GM12878 (cell line): ENCODE data around the gene DEPDC1B. TPM values are rescaled to one million over a fixed set of nuclear protein-coding genes. Genes with fewer than 3 reads are reported as not detected.

Experiments used
- ATAC-seq: fragments of 200-7000 bp; cut with Tn5 transposase; 3 replicates; pipeline ENCODE4 v1.9.1; 2020; ENCODE audit warnings: mild to moderate bottlenecking, moderate library complexity
- BruUV-seq: library from RNA; stranded (reverse); fragments of 400-500 nt; replicated peaks from 2 replicates; lab custom pipeline; 2021; lab: Mats Ljungman, UMichigan
- CTCF ChIA-PET: fragments of 300-600 bp; sonication (Branson Sonifier 250); formaldehyde crosslinking; extraction: SDS; loops from one replicate; lab custom pipeline; 2021; ENCODE audit warnings: inconsistent platforms; lab: Yijun Ruan, JAX
- POLR2A ChIA-PET: fragments of 350-600 bp; formaldehyde crosslinking; extraction: SDS; loops from one replicate; lab custom pipeline; 2021; ENCODE audit warnings: inconsistent platforms; lab: Charles Lee
- RAD21 ChIA-PET: fragments of 300-600 bp; sonication (Branson Sonifier 250); formaldehyde crosslinking; loops from one replicate; lab custom pipeline; 2023; ENCODE audit warnings: antibody characterized with exemption; ENCODE audit not compliant: unreplicated experiment; lab: Charles Lee
- SMC1A ChIA-PET: fragments of 300-600 bp; sonication (Branson Sonifier 250); formaldehyde crosslinking; loops from one replicate; lab custom pipeline; 2023; ENCODE audit not compliant: unreplicated experiment, uncharacterized antibody; lab: Charles Lee
- DNase-seq: peaks from one replicate; pipeline ENCODE4 v3.0.0-alpha.2; 2011; ENCODE audit warnings: low read depth, low spot score
- FAIRE-seq: peaks from 3 replicates; lab custom pipeline; 2011; peaks lifted over from hg19 to GRCh38; lab: Jason Lieb, UNC
- H2AFZ ChIP-seq: 2 replicates; pipeline ENCODE4 v1.6.0; 2011; ENCODE audit warnings: low read depth, low read length, control low read depth; ENCODE audit not compliant: control insufficient read depth
- H3K27ac ChIP-seq: 2 replicates; pipeline ENCODE4 v1.5.1; 2011; ENCODE audit warnings: control low read depth; ENCODE audit not compliant: control insufficient read depth, insufficient read depth
- H3K27me3 ChIP-seq, 2 experiments: replicated peaks in 1 of 2; 2 replicates each; pipeline versions ENCODE4 v1.6.0 to v1.6.1; 2011; ENCODE audit warnings: low read length in 1 of 2; ENCODE audit not compliant: control insufficient read depth in 2 of 2, insufficient read depth in 2 of 2
- H3K36me3 ChIP-seq, 2 experiments: 2 replicates each; pipeline ENCODE4 v1.5.1; 2011; ENCODE audit warnings: low read length in 1 of 2; ENCODE audit not compliant: control insufficient read depth in 2 of 2, insufficient read depth in 2 of 2
- H3K4me1 ChIP-seq: 2 replicates; pipeline ENCODE4 v1.6.1; 2011; ENCODE audit warnings: mild to moderate bottlenecking, low read length, moderate library complexity, mixed read lengths; ENCODE audit not compliant: control insufficient read depth, insufficient read depth
- H3K4me2 ChIP-seq: 2 replicates; pipeline ENCODE4 v1.6.0; 2011; ENCODE audit warnings: control low read depth; ENCODE audit not compliant: control insufficient read depth, insufficient read depth
- H3K4me3 ChIP-seq: fragments of 200-600 bp; sonication (generic); 2 replicates; pipeline ENCODE4 v1.5.1; 2016
- H3K79me2 ChIP-seq: 2 replicates; pipeline ENCODE4 v1.6.0; 2011; ENCODE audit warnings: low read length; ENCODE audit not compliant: control insufficient read depth, insufficient read depth
- H3K9ac ChIP-seq: 2 replicates; pipeline ENCODE4 v1.8.0; 2011; ENCODE audit warnings: low read length, control low read depth, mixed read lengths; ENCODE audit not compliant: control insufficient read depth, insufficient read depth
- H3K9me3 ChIP-seq: replicated peaks from 3 replicates; pipeline ENCODE4 v1.5.1; 2011; ENCODE audit warnings: mild to moderate bottlenecking, low read length; ENCODE audit not compliant: control insufficient read depth, insufficient read depth
- H4K20me1 ChIP-seq: 2 replicates; pipeline ENCODE4 v1.6.0; 2011; ENCODE audit not compliant: control insufficient read depth, insufficient read depth
- ATF7 ChIP-seq: fragments of 450-650 bp; IDR thresholded peaks from 2 replicates; pipeline ENCODE4 v1.6.1; 2016; ENCODE audit warnings: low read depth, mild to moderate bottlenecking
- NR2F1 ChIP-seq: fragments of 450-650 bp; conservative IDR thresholded peaks from 2 replicates; pipeline ENCODE4 v1.6.1; 2017; ENCODE audit warnings: mild to moderate bottlenecking
- PML ChIP-seq: IDR thresholded peaks from 2 replicates; pipeline ENCODE4 v1.6.1; 2012; ENCODE audit warnings: low read length, inconsistent platforms
- RELA ChIP-seq: fragments of 450-650 bp; IDR thresholded peaks from 2 replicates; pipeline ENCODE4 v1.8.0; 2014; ENCODE audit warnings: borderline replicate concordance; ENCODE audit not compliant: partially characterized antibody
- WGBS: methylation state at CpG from one replicate; pipeline ENCODE4 v1.1.6; 2016; ENCODE audit warnings: low lambda C conversion rate; ENCODE audit not compliant: insufficient replicate concordance, insufficient coverage; ENCODE audit errors: missing lambda C conversion rate; 5-methylcytosine and 5-hydroxymethylcytosine counted together
- in situ Hi-C: fragments of 300-500 bp; cut with MboI; formaldehyde crosslinking; loops from 9 replicates; pipeline ENCODE4 v1.14.3; 2018; ENCODE audit warnings: mixed read lengths
- intact Hi-C: fragments of 100-400 bp; cut with micrococcal nuclease; formaldehyde crosslinking; loops from one replicate; pipeline ENCODE4 v1.14.2; 2022; ENCODE audit not compliant: unreplicated experiment
- polyA plus RNA-seq, 11 experiments: library from polyadenylated mRNA; depleted of rRNA in 4 of 11; unstranded in 6 of 11; stranded (reverse) in 5 of 11; fragments of >200 nt; fragmentation: Nextera tagmentation in 4 of 11; fragmentation: Illumina TruSeq in 1 of 11; extraction: Ambion mirVana in 4 of 11; extraction: Trizol in 1 of 11; gene quantifications; 1 replicate in 1 of 11; 2 replicates in 10 of 11; pipeline versions ENCODE4 v1.2.1 to v1.2.3, GENCODE V29; 2011 to 2016; ENCODE audit warnings: inconsistent platforms in 2 of 11, missing spikeins in 2 of 11, low read depth in 1 of 11
- total RNA-seq, 4 experiments: library from RNA; depleted of rRNA in 3 of 4; stranded (reverse); fragments of >200 nt in 3 of 4; fragmentation: Illumina TruSeq in 1 of 4; extraction: Trizol in 1 of 4; gene quantifications; 2 replicates each; pipeline versions ENCODE4 v1.2.1 to v1.2.3, GENCODE V29; 2013 to 2021
- TF ChIP-seq, protein P1 (sequence below): fragments of 450-650 bp; IDR thresholded peaks from 2 replicates; pipeline ENCODE4 v1.6.1; 2016; ENCODE audit warnings: mild to moderate bottlenecking, moderate library complexity, borderline replicate concordance
- TF ChIP-seq, protein P2 (sequence below): fragments of 450-650 bp; IDR thresholded peaks from 2 replicates; pipeline ENCODE4 v1.6.1; 2017; ENCODE audit warnings: mild to moderate bottlenecking

Gene DEPDC1B
- total and polyA plus RNA-seq, 10 of the 15 experiments (the other 5 are each of a cell fraction or from before 2014, with no cell fraction given): 29.7 to 56.5 (median 35.5) TPM

DNA sequence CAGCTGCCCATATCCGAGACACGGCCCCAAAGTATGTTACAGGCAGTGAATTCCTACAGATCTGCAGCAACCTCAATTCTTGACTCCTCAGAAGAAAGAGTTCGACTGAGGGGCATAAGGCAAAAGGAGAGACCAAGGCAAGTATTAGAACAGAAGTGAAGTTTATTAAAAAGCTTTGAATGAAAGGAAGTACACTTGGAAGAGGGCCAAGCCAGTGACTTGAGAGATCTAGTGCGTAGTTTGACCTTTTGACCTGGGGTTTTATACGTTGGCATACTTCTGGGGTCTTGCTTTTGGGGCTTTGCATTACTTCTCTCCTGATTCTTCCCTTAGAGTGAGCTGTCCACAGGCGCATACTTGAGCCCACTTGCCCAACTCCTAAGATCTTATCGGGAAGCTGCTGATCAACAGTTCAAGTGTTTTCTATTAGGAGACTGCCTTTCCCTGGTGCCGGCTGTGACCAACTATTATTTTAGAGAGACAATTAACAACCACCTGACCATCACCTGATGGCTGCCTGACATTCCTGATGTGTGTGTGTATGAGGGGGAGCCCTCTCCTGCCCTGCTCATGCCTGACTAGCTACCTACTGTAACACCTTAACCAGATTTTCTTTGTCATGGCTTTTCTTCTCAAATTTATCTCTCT, 1.5 kb upstream of the DEPDC1B start:
- WGBS: 52% methylated on average over 8 of the region's 8 CpGs
- no peak for ATAC-seq
- no TSS peak for BruUV-seq
- DNase-seq: no peak
- H4K20me1 ChIP-seq: no peaks in the 10 kb centered on the region
- no peak overlapping the region for H3K4me3 ChIP-seq
- no peaks in the 10 kb centered on the region for H3K36me3 ChIP-seq
- in situ Hi-C loops (no loop called here), intact Hi-C loops (no loop called here)
- no peak overlapping the region for H2AFZ ChIP-seq
- CTCF ChIA-PET: interaction anchor here (0.6 to 6.9 kb wide), 7 partner anchors 14 to 326 kb away, joined by 3 to 99 read pairs (median 3); no protein-coding TSS in a partner anchor
- SMC1A ChIA-PET: interaction anchor here (1.7 to 2.1 kb wide), 2 partner anchors 13 to 17 kb away, joined by 4 to 8 read pairs; no protein-coding TSS in a partner anchor
- TF ChIP-seq RELA: no peak
- 0 out of 2 replicates have a peak, but pooled peaks have one; percentile 27 for TF ChIP-seq NR2F1
- no peak for TF ChIP-seq ATF7
- H3K4me2 ChIP-seq: no peak overlapping the region
- POLR2A ChIA-PET: interaction anchor here (0.6 kb wide), 2 partner anchors 18 to 26 kb away, joined by 3 to 5 read pairs; no protein-coding TSS in a partner anchor
- no peaks in the 10 kb centered on the region for H3K9me3 ChIP-seq
- H3K27ac ChIP-seq: no peak overlapping the region
- peaks cover 23% of the 10 kb centered on the region for H3K79me2 ChIP-seq
- RAD21 ChIA-PET: interaction anchor here (1.0 kb wide), 1 partner anchor 52 kb away, joined by 3 read pairs; no protein-coding TSS in a partner anchor
- H3K27me3 ChIP-seq: no peaks in the 10 kb centered on the region
- H3K9ac ChIP-seq: no peak overlapping the region
- no peaks in the 10 kb centered on the region for H3K4me1 ChIP-seq
- no peak for FAIRE-seq

DNA sequence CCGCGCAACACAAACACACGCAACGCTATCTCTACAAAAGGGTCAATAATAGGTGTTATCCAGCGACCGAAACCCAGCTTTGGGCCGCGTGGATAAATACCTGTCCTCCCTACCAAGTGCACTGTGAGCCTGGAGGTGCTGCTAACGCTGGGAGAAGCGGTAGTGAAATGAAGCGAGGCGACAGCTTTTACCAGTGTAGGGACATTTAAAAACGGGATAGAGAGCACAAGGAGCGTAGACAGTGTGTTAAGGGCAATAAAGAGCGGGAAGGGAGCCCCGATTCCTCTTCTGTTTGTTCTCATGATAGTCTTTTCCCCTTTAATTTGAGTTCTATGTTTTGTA, 421 bp upstream of the DEPDC1B start:
- intact Hi-C loops (no loop called here), in situ Hi-C loops (no loop called here)
- Histone ChIP-seq H3K27me3 (no peaks in the 10 kb centered on the region), H3K4me2 (peak overlapping the region; percentile 89), H3K79me2 (peaks cover 31% of the 10 kb centered on the region), H2AFZ (peak overlapping the region; percentile 98), H3K4me3 (peak overlapping the region; percentile 94), H3K27ac (peak overlapping the region; percentile 89), H3K4me1 (no peaks in the 10 kb centered on the region), H3K9ac (peak overlapping the region; percentile 94), H3K36me3 (peaks cover 0 to 2% of the 10 kb centered on the region in 2 experiments; a peak in 1 of 4 replicates), H3K9me3 (no peaks in the 10 kb centered on the region; the same call in 2 of the 3 replicates), H4K20me1 (no peaks in the 10 kb centered on the region)
- DNase-seq (no peak), ATAC-seq (peak; percentile 26), FAIRE-seq (no peak)
- ChIA-PET RAD21 (interaction anchor here (1.0 to 2.0 kb wide), 3 partner anchors 17 to 23 kb away, joined by 3 to 6 read pairs (median 6); no protein-coding TSS in a partner anchor), SMC1A (interaction anchor here (0.9 to 3.2 kb wide), 7 partner anchors 9 to 181 kb away, joined by 3 to 19 read pairs (median 4); no protein-coding TSS in a partner anchor), CTCF (interaction anchor here (1.0 to 6.9 kb wide), 6 partner anchors 10 to 125 kb away, joined by 3 to 99 read pairs (median 5); no protein-coding TSS in a partner anchor), POLR2A (interaction anchor here (1.2 to 2.2 kb wide), 2 partner anchors 9 to 16 kb away, joined by 4 to 8 read pairs; no protein-coding TSS in a partner anchor)
- under 1% methylated on average over 16 of the region's 16 CpGs for WGBS
- TF ChIP-seq, protein P1, sequence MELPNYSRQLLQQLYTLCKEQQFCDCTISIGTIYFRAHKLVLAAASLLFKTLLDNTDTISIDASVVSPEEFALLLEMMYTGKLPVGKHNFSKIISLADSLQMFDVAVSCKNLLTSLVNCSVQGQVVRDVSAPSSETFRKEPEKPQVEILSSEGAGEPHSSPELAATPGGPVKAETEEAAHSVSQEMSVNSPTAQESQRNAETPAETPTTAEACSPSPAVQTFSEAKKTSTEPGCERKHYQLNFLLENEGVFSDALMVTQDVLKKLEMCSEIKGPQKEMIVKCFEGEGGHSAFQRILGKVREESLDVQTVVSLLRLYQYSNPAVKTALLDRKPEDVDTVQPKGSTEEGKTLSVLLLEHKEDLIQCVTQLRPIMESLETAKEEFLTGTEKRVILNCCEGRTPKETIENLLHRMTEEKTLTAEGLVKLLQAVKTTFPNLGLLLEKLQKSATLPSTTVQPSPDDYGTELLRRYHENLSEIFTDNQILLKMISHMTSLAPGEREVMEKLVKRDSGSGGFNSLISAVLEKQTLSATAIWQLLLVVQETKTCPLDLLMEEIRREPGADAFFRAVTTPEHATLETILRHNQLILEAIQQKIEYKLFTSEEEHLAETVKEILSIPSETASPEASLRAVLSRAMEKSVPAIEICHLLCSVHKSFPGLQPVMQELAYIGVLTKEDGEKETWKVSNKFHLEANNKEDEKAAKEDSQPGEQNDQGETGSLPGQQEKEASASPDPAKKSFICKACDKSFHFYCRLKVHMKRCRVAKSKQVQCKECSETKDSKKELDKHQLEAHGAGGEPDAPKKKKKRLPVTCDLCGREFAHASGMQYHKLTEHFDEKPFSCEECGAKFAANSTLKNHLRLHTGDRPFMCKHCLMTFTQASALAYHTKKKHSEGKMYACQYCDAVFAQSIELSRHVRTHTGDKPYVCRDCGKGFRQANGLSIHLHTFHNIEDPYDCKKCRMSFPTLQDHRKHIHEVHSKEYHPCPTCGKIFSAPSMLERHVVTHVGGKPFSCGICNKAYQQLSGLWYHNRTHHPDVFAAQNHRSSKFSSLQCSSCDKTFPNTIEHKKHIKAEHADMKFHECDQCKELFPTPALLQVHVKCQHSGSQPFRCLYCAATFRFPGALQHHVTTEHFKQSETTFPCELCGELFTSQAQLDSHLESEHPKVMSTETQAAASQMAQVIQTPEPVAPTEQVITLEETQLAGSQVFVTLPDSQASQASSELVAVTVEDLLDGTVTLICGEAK: peak; percentile 57; the same call in 1 of the 2 replicates
- TF ChIP-seq, protein P2, sequence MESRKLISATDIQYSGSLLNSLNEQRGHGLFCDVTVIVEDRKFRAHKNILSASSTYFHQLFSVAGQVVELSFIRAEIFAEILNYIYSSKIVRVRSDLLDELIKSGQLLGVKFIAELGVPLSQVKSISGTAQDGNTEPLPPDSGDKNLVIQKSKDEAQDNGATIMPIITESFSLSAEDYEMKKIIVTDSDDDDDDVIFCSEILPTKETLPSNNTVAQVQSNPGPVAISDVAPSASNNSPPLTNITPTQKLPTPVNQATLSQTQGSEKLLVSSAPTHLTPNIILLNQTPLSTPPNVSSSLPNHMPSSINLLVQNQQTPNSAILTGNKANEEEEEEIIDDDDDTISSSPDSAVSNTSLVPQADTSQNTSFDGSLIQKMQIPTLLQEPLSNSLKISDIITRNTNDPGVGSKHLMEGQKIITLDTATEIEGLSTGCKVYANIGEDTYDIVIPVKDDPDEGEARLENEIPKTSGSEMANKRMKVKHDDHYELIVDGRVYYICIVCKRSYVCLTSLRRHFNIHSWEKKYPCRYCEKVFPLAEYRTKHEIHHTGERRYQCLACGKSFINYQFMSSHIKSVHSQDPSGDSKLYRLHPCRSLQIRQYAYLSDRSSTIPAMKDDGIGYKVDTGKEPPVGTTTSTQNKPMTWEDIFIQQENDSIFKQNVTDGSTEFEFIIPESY: peak; percentile 63; the same call in 1 of the 2 replicates
- TF ChIP-seq PML: no peak
- BruUV-seq: TSS peak; percentile 82
